Urinary bladder (tissue), 2 donors: Measurements from ENCODE around the gene TRAF2. TPM values are rescaled to one million over a fixed set of nuclear protein-coding genes. Genes with fewer than 3 reads are reported as not detected.

Source experiments
- polyA plus RNA-seq: library from polyadenylated mRNA; stranded (reverse); fragments of 200-250 nt; gene quantifications from one replicate; pipeline ENCODE4 v1.2.3, GENCODE V29; 2013
- small RNA-seq: library from RNA; depleted of rRNA; stranded (forward); fragments of <200 nt; gene quantifications from one replicate; pipeline ENCODE3, GENCODE V24; 2014
- total RNA-seq: library from RNA; depleted of rRNA; stranded (reverse); fragments of >200 nt; gene quantifications from one replicate; pipeline ENCODE4 v1.2.3, GENCODE V29; 2014
- donor health status: healthy.

Gene TRAF2
- total and polyA plus RNA-seq, 2 donors: 7.9 to 13.1 TPM

Small RNA genes within 50 kb of the gene (small RNA-seq; reads per million reads assigned to genes)
- not detected for gene MIR4479

Other genes with a start within 250 kb of the TRAF2 start
- gene EGFL7, start 223.6 kb upstream of the TRAF2 start, total RNA-seq: 43.6 TPM
- 138 TPM for gene EGFL7, start 223.6 kb upstream of the TRAF2 start, polyA plus RNA-seq
- gene AGPAT2, start 199.1 kb upstream of the TRAF2 start, total RNA-seq: 9.8 TPM
- 78.9 TPM for gene AGPAT2, start 199.1 kb upstream of the TRAF2 start, polyA plus RNA-seq
- 10.8 TPM for gene DIPK1B, start 173.9 kb upstream of the TRAF2 start, total RNA-seq
- gene DIPK1B, start 173.9 kb upstream of the TRAF2 start, polyA plus RNA-seq: 18.9 TPM
- gene LCN10, start 143.6 kb upstream of the TRAF2 start, total RNA-seq: not detected
- gene LCN10, start 143.6 kb upstream of the TRAF2 start, polyA plus RNA-seq: 11.3 TPM
- not detected for gene LCN6, start 138.0 kb upstream of the TRAF2 start, total RNA-seq
- 26.6 TPM for gene LCN6, start 138.0 kb upstream of the TRAF2 start, polyA plus RNA-seq
- not detected for gene LCN8, start 128.3 kb upstream of the TRAF2 start, total RNA-seq
- gene LCN8, start 128.3 kb upstream of the TRAF2 start, polyA plus RNA-seq: not detected
- gene LCN15, start 122.0 kb upstream of the TRAF2 start, total RNA-seq: not detected
- not detected for gene LCN15, start 122.0 kb upstream of the TRAF2 start, polyA plus RNA-seq
- 29.4 TPM for gene TMEM141, start 95.2 kb upstream of the TRAF2 start, total RNA-seq
- gene TMEM141, start 95.2 kb upstream of the TRAF2 start, polyA plus RNA-seq: 83.2 TPM
- gene CCDC183, start 90.2 kb upstream of the TRAF2 start, total RNA-seq: 1.5 TPM
- gene CCDC183, start 90.2 kb upstream of the TRAF2 start, polyA plus RNA-seq: 0.85 TPM
- gene RABL6, start 78.6 kb upstream of the TRAF2 start, total RNA-seq: 29.1 TPM
- 60.0 TPM for gene RABL6, start 78.6 kb upstream of the TRAF2 start, polyA plus RNA-seq
- 0.69 TPM for gene AJM1, start 44.0 kb upstream of the TRAF2 start, total RNA-seq
- gene AJM1, start 44.0 kb upstream of the TRAF2 start, polyA plus RNA-seq: 6.9 TPM
- gene PHPT1, start 37.1 kb upstream of the TRAF2 start, total RNA-seq: 43.9 TPM
- gene PHPT1, start 37.1 kb upstream of the TRAF2 start, polyA plus RNA-seq: 105 TPM
- gene MAMDC4, start 34.2 kb upstream of the TRAF2 start, total RNA-seq: 3.0 TPM
- gene MAMDC4, start 34.2 kb upstream of the TRAF2 start, polyA plus RNA-seq: 3.8 TPM
- 128 TPM for gene EDF1, start 20.2 kb upstream of the TRAF2 start, total RNA-seq
- 337 TPM for gene EDF1, start 20.2 kb upstream of the TRAF2 start, polyA plus RNA-seq
- 47.5 TPM for gene FBXW5, start 58.2 kb downstream of the TRAF2 start, total RNA-seq
- 151 TPM for gene FBXW5, start 58.2 kb downstream of the TRAF2 start, polyA plus RNA-seq
- gene C8G, start 58.7 kb downstream of the TRAF2 start, total RNA-seq: 1.0 TPM
- gene C8G, start 58.7 kb downstream of the TRAF2 start, polyA plus RNA-seq: 1.2 TPM
- gene LCN12, start 65.8 kb downstream of the TRAF2 start, total RNA-seq: not detected
- 0.41 TPM for gene LCN12, start 65.8 kb downstream of the TRAF2 start, polyA plus RNA-seq
- 3.3 TPM for gene PTGDS, start 91.0 kb downstream of the TRAF2 start, total RNA-seq
- gene PTGDS, start 91.0 kb downstream of the TRAF2 start, polyA plus RNA-seq: 71.8 TPM
- gene LCNL1, start 96.5 kb downstream of the TRAF2 start, total RNA-seq: 0.11 TPM
- 0.30 TPM for gene LCNL1, start 96.5 kb downstream of the TRAF2 start, polyA plus RNA-seq
- gene PAXX, start 105.9 kb downstream of the TRAF2 start, total RNA-seq: 9.3 TPM
- gene PAXX, start 105.9 kb downstream of the TRAF2 start, polyA plus RNA-seq: 55.4 TPM
- gene CLIC3, start 110.1 kb downstream of the TRAF2 start, total RNA-seq: 3.6 TPM
- gene CLIC3, start 110.1 kb downstream of the TRAF2 start, polyA plus RNA-seq: 11.0 TPM
- 11.1 TPM for gene ABCA2, start 141.7 kb downstream of the TRAF2 start, total RNA-seq
- 30.8 TPM for gene ABCA2, start 141.7 kb downstream of the TRAF2 start, polyA plus RNA-seq
- gene FUT7, start 145.6 kb downstream of the TRAF2 start, total RNA-seq: not detected
- 0.18 TPM for gene FUT7, start 145.6 kb downstream of the TRAF2 start, polyA plus RNA-seq
- 17.9 TPM for gene NPDC1, start 159.7 kb downstream of the TRAF2 start, total RNA-seq
- gene NPDC1, start 159.7 kb downstream of the TRAF2 start, polyA plus RNA-seq: 120 TPM
- gene ENTPD2, start 167.5 kb downstream of the TRAF2 start, total RNA-seq: 6.4 TPM
- 2.8 TPM for gene ENTPD2, start 167.5 kb downstream of the TRAF2 start, polyA plus RNA-seq
- 3.2 TPM for gene SAPCD2, start 184.0 kb downstream of the TRAF2 start, total RNA-seq
- 0.63 TPM for gene SAPCD2, start 184.0 kb downstream of the TRAF2 start, polyA plus RNA-seq
- gene UAP1L1, start 191.0 kb downstream of the TRAF2 start, total RNA-seq: 4.0 TPM
- 11.5 TPM for gene UAP1L1, start 191.0 kb downstream of the TRAF2 start, polyA plus RNA-seq
- 29.1 TPM for gene MAN1B1, start 200.5 kb downstream of the TRAF2 start, total RNA-seq
- gene MAN1B1, start 200.5 kb downstream of the TRAF2 start, polyA plus RNA-seq: 38.5 TPM
- gene DPP7, start 228.2 kb downstream of the TRAF2 start, total RNA-seq: 18.5 TPM
- 162 TPM for gene DPP7, start 228.2 kb downstream of the TRAF2 start, polyA plus RNA-seq